HG03558 (cell line): Measurements from ENCODE around the gene KLF7.

Experiments
- ATAC-seq: cut with Tn5 transposase; IDR thresholded peaks from one replicate; pipeline ENCODE4 v1.9.1; 2021; ENCODE audit warnings: moderate number of reproducible peaks; ENCODE audit not compliant: unreplicated experiment; ENCODE audit errors: extremely low read depth

The KLF7 gene

GRCh38 chr2:207107131-207107530 lies 58.6 kb downstream of the KLF7 start:
- ATAC-seq, result no peak

- ATAC-seq, result no peak
Observed at GRCh38 chr2:207103132-207103531, 62.6 kb downstream of the KLF7 start.

- no peak for ATAC-seq
Observed at GRCh38 chr2:207101984-207102383, 63.8 kb downstream of the KLF7 start.

GRCh38 chr2:207097278-207097677 lies 68.5 kb downstream of the KLF7 start:
- no peak for ATAC-seq

- ATAC-seq, result no peak
Observed at GRCh38 chr2:207095963-207096362, 69.8 kb downstream of the KLF7 start.

- no peak for ATAC-seq
Observed at GRCh38 chr2:207093234-207093633, 72.5 kb downstream of the KLF7 start.

GRCh38 chr2:207092818-207093217 lies 72.9 kb downstream of the KLF7 start:
- no peak for ATAC-seq

GRCh38 chr2:207091928-207092327 lies 73.8 kb downstream of the KLF7 start:
- ATAC-seq, result no peak

- ATAC-seq, result no peak
Observed at GRCh38 chr2:207091176-207091575, 74.6 kb downstream of the KLF7 start.

- no peak for ATAC-seq
Observed at GRCh38 chr2:207090389-207090788, 75.4 kb downstream of the KLF7 start.

GRCh38 chr2:207088839-207089238 lies 76.9 kb downstream of the KLF7 start:
- no peak for ATAC-seq

- no peak for ATAC-seq
Observed at GRCh38 chr2:207088276-207088675, 77.5 kb downstream of the KLF7 start.

GRCh38 chr2:207087046-207087902 lies 78.5 kb downstream of the KLF7 start:
- ATAC-seq, result no peak

- no peak for ATAC-seq
Observed at GRCh38 chr2:207086136-207086535, 79.6 kb downstream of the KLF7 start.

GRCh38 chr2:207085110-207085509 lies 80.6 kb downstream of the KLF7 start:
- no peak for ATAC-seq

GRCh38 chr2:207083361-207084110 lies 82.2 kb downstream of the KLF7 start:
- no peak for ATAC-seq

- ATAC-seq, result no peak
Observed at GRCh38 chr2:207082619-207083018, 83.1 kb downstream of the KLF7 start.

GRCh38 chr2:207078186-207078798 lies 87.5 kb downstream of the KLF7 start:
- no peak for ATAC-seq

- no peak for ATAC-seq
Observed at GRCh38 chr2:207077266-207077665, 88.5 kb downstream of the KLF7 start.

GRCh38 chr2:207075456-207075855 lies 90.3 kb downstream of the KLF7 start:
- ATAC-seq, result no peak
